ENCODE data around the gene ARID5B.

ARID5B gene

GRCh38 chr10:61910226-61910805 lies 8.8 kb downstream of the ARID5B start:
- Histone ChIP-seq H3K4me2 (ENCODE audit: low read length) (no peak overlapping the region), H3K9ac (ENCODE audit: low read depth, low read length) (no peak overlapping the region), H3K36me3 (ENCODE audit: insufficient read depth, low read length) (peaks cover 5% of the 10 kb centered on the region), H3K9me3 (replicated peaks; ENCODE audit: low read length) (no peaks in the 10 kb centered on the region), H3K4me1 (ENCODE audit: control insufficient read depth, insufficient read depth, low read length) (peaks cover 2% of the 10 kb centered on the region), H3K4me3 (ENCODE audit: low read length) (no peak overlapping the region), H3K27me3 (ENCODE audit: control insufficient read depth, insufficient read depth, low read length) (no peaks in the 10 kb centered on the region)

- peaks cover 5% of the 10 kb centered on the region for H3K36me3 ChIP-seq (ENCODE audit: insufficient read depth, low read length)
- no peak overlapping the region for H3K4me2 ChIP-seq (ENCODE audit: low read length)
- H3K9ac ChIP-seq (ENCODE audit: low read depth, low read length), result no peak overlapping the region
- H3K4me3 ChIP-seq (ENCODE audit: low read length), result no peak overlapping the region
- no peaks in the 10 kb centered on the region for H3K9me3 ChIP-seq (replicated peaks; ENCODE audit: low read length)
- H3K27me3 ChIP-seq (ENCODE audit: control insufficient read depth, insufficient read depth, low read length), result no peaks in the 10 kb centered on the region
- H3K4me1 ChIP-seq (ENCODE audit: control insufficient read depth, insufficient read depth, low read length), result no peaks in the 10 kb centered on the region
Measured at GRCh38 chr10:61910894-61911293, 9.4 kb downstream of the ARID5B start.

DNA sequence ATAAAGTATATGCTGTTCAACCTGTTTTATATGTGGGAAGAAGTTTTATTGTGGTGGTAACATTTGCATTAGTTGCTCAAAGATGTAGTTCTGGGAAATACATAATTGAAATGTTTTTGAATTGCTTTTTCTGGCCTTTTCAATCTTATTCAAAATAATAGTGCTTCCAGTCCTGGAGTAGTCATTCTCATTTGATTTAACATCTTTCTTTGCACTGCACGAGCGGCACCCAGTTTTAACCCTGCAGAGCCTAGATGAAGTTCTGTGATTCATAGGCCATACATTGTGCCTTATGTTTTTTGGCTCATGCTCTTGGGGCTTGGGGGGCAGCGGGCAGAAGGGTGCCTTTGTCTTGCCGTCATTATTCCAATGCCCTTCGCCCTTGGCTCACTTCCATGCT lies 9.9 kb downstream of the ARID5B start:
- no peak overlapping the region for H3K4me3 ChIP-seq (ENCODE audit: low read length)
- H3K27me3 ChIP-seq (ENCODE audit: control insufficient read depth, insufficient read depth, low read length), result no peaks in the 10 kb centered on the region
- H3K9ac ChIP-seq (ENCODE audit: low read depth, low read length), result no peak overlapping the region
- H3K4me1 ChIP-seq (ENCODE audit: control insufficient read depth, insufficient read depth, low read length), result no peaks in the 10 kb centered on the region
- no peak overlapping the region for H3K4me2 ChIP-seq (ENCODE audit: low read length)
- no peaks in the 10 kb centered on the region for H3K9me3 ChIP-seq (replicated peaks; ENCODE audit: low read length)
- peaks cover 5% of the 10 kb centered on the region for H3K36me3 ChIP-seq (ENCODE audit: insufficient read depth, low read length)

GRCh38 chr10:61912981-61913380 lies 11.5 kb downstream of the ARID5B start:
- Histone ChIP-seq H3K4me3 (ENCODE audit: low read length) (no peak overlapping the region), H3K9ac (ENCODE audit: low read depth, low read length) (no peak overlapping the region), H3K36me3 (ENCODE audit: insufficient read depth, low read length) (peaks cover 5% of the 10 kb centered on the region), H3K9me3 (replicated peaks; ENCODE audit: low read length) (no peaks in the 10 kb centered on the region), H3K4me2 (ENCODE audit: low read length) (no peak overlapping the region), H3K27me3 (ENCODE audit: control insufficient read depth, insufficient read depth, low read length) (no peaks in the 10 kb centered on the region), H3K4me1 (ENCODE audit: control insufficient read depth, insufficient read depth, low read length) (no peaks in the 10 kb centered on the region)

DNA sequence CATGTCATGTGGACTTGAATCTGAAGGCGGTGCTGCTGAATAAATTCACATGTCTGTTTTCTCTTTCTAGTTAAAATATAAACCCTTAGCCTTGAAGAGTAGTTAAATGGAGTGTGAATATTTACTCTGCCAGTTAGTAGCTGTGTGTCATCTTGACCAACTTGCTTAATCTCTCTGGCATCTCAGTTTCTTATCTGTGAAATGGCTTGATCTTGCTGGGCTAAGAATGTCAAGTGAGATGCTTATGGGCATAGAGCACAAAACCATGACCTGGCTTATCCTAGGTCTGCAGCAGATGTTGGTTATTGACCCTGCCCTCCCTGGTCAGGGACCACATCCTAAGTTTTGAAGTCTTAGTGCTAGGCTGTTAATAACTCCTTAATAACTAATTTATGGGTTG lies 16.6 kb downstream of the ARID5B start:
- H3K36me3 ChIP-seq (ENCODE audit: insufficient read depth, low read length), result peaks cover 5% of the 10 kb centered on the region
- no peaks in the 10 kb centered on the region for H3K27me3 ChIP-seq (ENCODE audit: control insufficient read depth, insufficient read depth, low read length)
- H3K4me2 ChIP-seq (ENCODE audit: low read length), result no peak overlapping the region
- no peak overlapping the region for H3K4me3 ChIP-seq (ENCODE audit: low read length)
- H3K4me1 ChIP-seq (ENCODE audit: control insufficient read depth, insufficient read depth, low read length), result peaks cover 12% of the 10 kb centered on the region
- no peak overlapping the region for H3K9ac ChIP-seq (ENCODE audit: low read depth, low read length)
- H3K9me3 ChIP-seq (replicated peaks; ENCODE audit: low read length), result no peaks in the 10 kb centered on the region

DNA sequence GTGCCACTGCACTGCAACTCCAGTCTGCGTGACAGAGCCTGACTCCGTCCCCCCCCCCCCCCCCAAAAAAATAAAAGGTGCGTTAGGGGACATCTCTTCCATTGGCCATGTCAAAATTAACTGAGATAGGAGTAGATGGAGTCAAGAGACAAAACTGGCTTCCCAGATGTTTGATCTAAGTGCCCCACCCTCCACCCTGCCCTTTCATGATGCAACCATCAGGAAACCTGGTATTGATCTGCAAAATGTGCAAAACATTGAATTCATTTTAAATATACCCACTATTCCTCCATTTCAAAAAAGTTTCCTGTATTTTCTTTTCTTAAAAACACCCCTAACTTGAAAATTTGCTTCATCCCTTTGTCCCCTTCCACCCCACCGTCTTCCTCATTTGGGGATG lies 17.5 kb downstream of the ARID5B start:
- no peak overlapping the region for H3K9ac ChIP-seq (ENCODE audit: low read depth, low read length)
- no peak overlapping the region for H3K4me2 ChIP-seq (ENCODE audit: low read length)
- H3K4me3 ChIP-seq (ENCODE audit: low read length), result no peak overlapping the region
- H3K4me1 ChIP-seq (ENCODE audit: control insufficient read depth, insufficient read depth, low read length), result peaks cover 20% of the 10 kb centered on the region
- no peaks in the 10 kb centered on the region for H3K9me3 ChIP-seq (replicated peaks; ENCODE audit: low read length)
- H3K36me3 ChIP-seq (ENCODE audit: insufficient read depth, low read length), result peaks cover 4% of the 10 kb centered on the region
- no peaks in the 10 kb centered on the region for H3K27me3 ChIP-seq (ENCODE audit: control insufficient read depth, insufficient read depth, low read length)

DNA sequence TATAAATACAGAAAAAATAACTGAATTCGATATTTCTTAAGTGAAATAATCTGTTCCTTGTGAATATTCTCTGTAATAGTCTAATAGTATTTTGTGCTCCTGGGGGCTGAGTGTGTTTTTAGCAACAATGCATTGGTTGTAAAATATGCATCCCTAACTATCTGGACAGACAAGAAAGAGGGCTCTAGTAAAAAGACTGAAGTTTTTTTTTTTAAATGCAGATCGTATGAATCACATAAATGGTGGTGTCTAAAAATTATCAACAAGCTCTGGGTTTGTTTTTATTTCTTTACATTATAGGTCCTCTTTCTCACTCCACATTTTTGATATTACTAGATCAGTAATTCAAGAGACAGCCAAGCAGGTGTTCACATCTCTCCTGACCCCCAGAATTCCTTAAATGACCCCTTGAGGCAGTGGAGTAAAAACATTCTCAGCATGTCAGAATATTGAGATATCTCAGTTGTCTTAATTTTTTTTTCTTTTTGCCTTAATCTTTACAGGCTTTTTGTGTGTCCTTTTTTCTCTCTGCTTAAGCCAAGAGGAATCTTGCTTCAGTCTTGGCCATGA lies 18.2 kb downstream of the ARID5B start:
- H3K4me1 ChIP-seq (ENCODE audit: control insufficient read depth, insufficient read depth, low read length), result peaks cover 22% of the 10 kb centered on the region
- no peak overlapping the region for H3K4me3 ChIP-seq (ENCODE audit: low read length)
- H3K9me3 ChIP-seq (replicated peaks; ENCODE audit: low read length), result no peaks in the 10 kb centered on the region
- no peaks in the 10 kb centered on the region for H3K36me3 ChIP-seq (ENCODE audit: insufficient read depth, low read length)
- H3K27me3 ChIP-seq (ENCODE audit: control insufficient read depth, insufficient read depth, low read length), result no peaks in the 10 kb centered on the region
- peak overlapping the region; percentile 36 for H3K4me2 ChIP-seq (ENCODE audit: low read length)
- H3K9ac ChIP-seq (ENCODE audit: low read depth, low read length), result no peak overlapping the region

GRCh38 chr10:61921143-61921542 lies 19.6 kb downstream of the ARID5B start:
- Histone ChIP-seq H3K4me1 (ENCODE audit: control insufficient read depth, insufficient read depth, low read length) (peaks cover 22% of the 10 kb centered on the region), H3K9ac (ENCODE audit: low read depth, low read length) (no peak overlapping the region), H3K36me3 (ENCODE audit: insufficient read depth, low read length) (no peaks in the 10 kb centered on the region), H3K9me3 (replicated peaks; ENCODE audit: low read length) (no peaks in the 10 kb centered on the region), H3K4me2 (ENCODE audit: low read length) (no peak overlapping the region), H3K4me3 (ENCODE audit: low read length) (no peak overlapping the region), H3K27me3 (ENCODE audit: control insufficient read depth, insufficient read depth, low read length) (no peaks in the 10 kb centered on the region)

GRCh38 chr10:61923210-61923949 lies 21.9 kb downstream of the ARID5B start:
- H3K9me3 ChIP-seq (replicated peaks; ENCODE audit: low read length), result no peaks in the 10 kb centered on the region
- H3K4me2 ChIP-seq (ENCODE audit: low read length), result peak overlapping the region; percentile 3
- no peaks in the 10 kb centered on the region for H3K27me3 ChIP-seq (ENCODE audit: control insufficient read depth, insufficient read depth, low read length)
- no peaks in the 10 kb centered on the region for H3K36me3 ChIP-seq (ENCODE audit: insufficient read depth, low read length)
- H3K4me1 ChIP-seq (ENCODE audit: control insufficient read depth, insufficient read depth, low read length), result peaks cover 22% of the 10 kb centered on the region
- H3K9ac ChIP-seq (ENCODE audit: low read depth, low read length), result no peak overlapping the region
- H3K4me3 ChIP-seq (ENCODE audit: low read length), result no peak overlapping the region

DNA sequence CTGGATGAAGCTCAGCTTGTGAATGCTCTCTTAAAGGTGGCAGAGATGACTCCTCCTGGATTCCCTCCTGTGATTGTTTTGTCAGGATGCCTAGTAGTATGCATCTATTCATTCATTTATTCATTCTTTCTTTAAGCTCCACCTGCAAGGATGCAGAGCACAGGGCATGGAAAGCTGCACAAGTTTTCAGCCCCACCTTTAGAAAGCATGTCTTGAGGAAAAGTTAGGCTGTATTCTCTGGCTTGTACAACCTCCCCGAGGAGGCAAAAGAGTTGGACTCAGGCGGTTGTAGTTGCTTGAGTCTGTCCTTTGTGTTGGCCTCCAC lies 22.4 kb downstream of the ARID5B start:
- Histone ChIP-seq H3K27me3 (ENCODE audit: control insufficient read depth, insufficient read depth, low read length) (no peaks in the 10 kb centered on the region), H3K9ac (ENCODE audit: low read depth, low read length) (no peak overlapping the region), H3K4me2 (ENCODE audit: low read length) (no peak overlapping the region), H3K4me3 (ENCODE audit: low read length) (no peak overlapping the region), H3K9me3 (replicated peaks; ENCODE audit: low read length) (no peaks in the 10 kb centered on the region), H3K4me1 (ENCODE audit: control insufficient read depth, insufficient read depth, low read length) (peaks cover 22% of the 10 kb centered on the region), H3K36me3 (ENCODE audit: insufficient read depth, low read length) (no peaks in the 10 kb centered on the region)

DNA sequence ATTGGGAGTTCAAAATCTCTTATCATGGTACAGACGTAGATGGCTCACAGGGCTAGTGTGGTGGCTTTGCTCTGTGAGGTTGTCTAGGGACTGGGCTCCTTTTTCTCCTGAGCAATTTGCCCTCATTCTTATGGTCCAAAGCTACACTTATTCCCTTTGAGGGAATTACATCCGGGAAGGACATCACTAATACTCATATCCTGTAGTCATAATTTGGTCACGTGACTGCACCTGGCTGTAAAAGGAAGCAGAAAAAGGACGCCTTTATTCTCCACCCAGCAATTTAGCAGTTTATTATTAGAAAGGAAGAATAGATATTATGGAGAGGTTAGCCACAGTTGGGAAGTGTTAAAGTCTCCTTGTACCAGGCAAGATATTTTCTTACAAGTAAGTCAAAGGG lies 28.1 kb downstream of the ARID5B start:
- H3K4me1 ChIP-seq (ENCODE audit: control insufficient read depth, insufficient read depth, low read length), result no peaks in the 10 kb centered on the region
- H3K36me3 ChIP-seq (ENCODE audit: insufficient read depth, low read length), result no peaks in the 10 kb centered on the region
- no peak overlapping the region for H3K4me3 ChIP-seq (ENCODE audit: low read length)
- H3K27me3 ChIP-seq (ENCODE audit: control insufficient read depth, insufficient read depth, low read length), result no peaks in the 10 kb centered on the region
- no peak overlapping the region for H3K4me2 ChIP-seq (ENCODE audit: low read length)
- no peaks in the 10 kb centered on the region for H3K9me3 ChIP-seq (replicated peaks; ENCODE audit: low read length)
- H3K9ac ChIP-seq (ENCODE audit: low read depth, low read length), result no peak overlapping the region

Data from skeletal muscle satellite cell (primary cell).